Heart right ventricle (tissue), 16 donors: ENCODE data around the gene IL6. TPM values are rescaled to one million over a fixed set of nuclear protein-coding genes. Genes with fewer than 3 reads are reported as not detected.
"Not testable (repeated sequence)": the region's sequence is repeated elsewhere in the genome, so short reads cannot be mapped to it uniquely, and the experiment has no call there.

Source experiments
- ATAC-seq, 8 donors: fragments of 200-7000 bp; cut with Tn5 transposase; one replicate each; pipeline ENCODE4 v1.9.1; 2020; ENCODE audit warnings: mild to moderate bottlenecking in 8 of 8, moderate library complexity in 8 of 8, moderate number of reproducible peaks in 1 of 8
- DNase-seq, 2 donors: peaks; one replicate each; pipeline ENCODE4 v3.0.0-alpha.2; 2020
- H3K27ac ChIP-seq, 10 donors: fragments of 200-600 bp; sonication (generic) in 2 of 10; one replicate each; pipeline versions ENCODE4 v1.5.0 to v1.8.0; 2020 to 2022; ENCODE audit warnings: mild to moderate bottlenecking in 3 of 10
- H3K27me3 ChIP-seq, 7 donors: fragments of 200-600 bp; one replicate each; pipeline ENCODE4 v1.8.0; 2021 to 2022; ENCODE audit warnings: mild to moderate bottlenecking in 2 of 7
- H3K36me3 ChIP-seq, 9 donors: fragments of 200-600 bp; sonication (generic) in 1 of 9; one replicate each; pipeline versions ENCODE4 v1.5.0 to v1.8.0; 2020 to 2022; ENCODE audit warnings: mild to moderate bottlenecking in 2 of 9
- H3K4me1 ChIP-seq, 9 donors: fragments of 200-600 bp; sonication (generic) in 1 of 9; one replicate each; pipeline versions ENCODE4 v1.5.0 to v1.8.0; 2020 to 2022; ENCODE audit warnings: mild to moderate bottlenecking in 4 of 9
- H3K4me3 ChIP-seq, 10 donors: fragments of 200-600 bp; sonication (generic) in 2 of 10; one replicate each; pipeline versions ENCODE4 v1.5.0 to v1.8.0; 2020 to 2022; ENCODE audit warnings: mild to moderate bottlenecking in 7 of 10, moderate library complexity in 2 of 10
- H3K9me3 ChIP-seq, 11 donors: fragments of 200-600 bp in 10 of 11; sonication (generic) in 2 of 11; one replicate each; pipeline versions ENCODE4 v1.5.0 to v1.8.0; 2013 to 2022; ENCODE audit warnings: mild to moderate bottlenecking in 2 of 11, control low read depth in 1 of 11, moderate library complexity in 1 of 11
- WGBS, 2 donors: extraction: QIAGEN DNeasy Blood & Tissue Kit; methylation state at CpG; one replicate each; pipeline ENCODE4 v1.1.7; 2013; ENCODE audit warnings: inconsistent platforms in 1 of 2; 5-methylcytosine and 5-hydroxymethylcytosine counted together
- intact Hi-C, 10 donors: fragments of 100-400 bp; cut with DNase I; formaldehyde crosslinking; loops; one replicate each; pipeline versions ENCODE4 v1.11.1 to v1.14.2; 2022
- polyA plus RNA-seq, 2 donors: library from polyadenylated mRNA; stranded (reverse); fragments of 200-250 nt; gene quantifications; one replicate each; pipeline ENCODE4 v1.2.3, GENCODE V29; 2013
- total RNA-seq, 10 donors: library from RNA; stranded (reverse); fragmentation: NEBNext Ultra II Directional in 3 of 10; extraction: Animal tissue kit (Norgen Biotek cat#: 25700) in 3 of 10; gene quantifications; one replicate each; pipeline versions ENCODE4 v1.2.1 to v1.2.4, GENCODE V29; 2021 to 2023
- TF ChIP-seq, protein P1 (sequence below), 9 donors: fragments of 200-600 bp; sonication (generic) in 2 of 9; IDR thresholded peaks; one replicate each; pipeline versions ENCODE4 v1.5.0 to v1.8.0; 2021 to 2022; ENCODE audit warnings: antibody characterized with exemption in 9 of 9, mild to moderate bottlenecking in 5 of 9, moderate library complexity in 1 of 9
- donor health status: Arrhythmogenic right ventricular cardiomyopathy.
- donor health status: ischemic (EF 13 %, LVEDD 7.1; RV severe dilation, severe dysfunction).
- donor health status: healthy with polysubstance abuse.
- donor health status: DM: no; HTN: yes; CAD: no.
- donor health status: DM: no; HTN: no; CAD: no.
- donor health status: ischemic (EF 25% LVEDD 6.9; RV normal size, moderate dysfunction).
- donor health status: ischemic (EF 25% LVEDD 5.7; RV mildly dilated, moderate dysfunction).
- donor health status: healthy.
- donor health status: DM: yes; HTN: yes; CAD: no.
- donor health status: Ischemic cardiomyopathy.
- donor health status: ischemic (EF 35%, LVEDD 5.7; RV mildly dilated, moderate dysfunction).
- donor health status: nonischemic (EF 11% LVEDD 7.7; RV severe dilation, severe dysfunction).
- donor health status: DM: yes; HTN: yes; CAD: no.
- donor health status: PGD.
- donor health status: ischemic (EF 29% LVEDD 5.4; RV normal size, mild dysfunction).
- donor health status: nonischemic (EF 23%, LVEDD 6.1; RV moderate dilation, normal function).

IL6 gene
- total and polyA plus RNA-seq, 12 donors: 0.44 to 15.5 (median 3.3) TPM

- DNase-seq: no peak
- no peaks in the 10 kb centered on the region for H3K27me3 ChIP-seq
- peak in 1 of 8 donors; percentile 50 for ATAC-seq
- no peaks in the 10 kb centered on the region for H3K36me3 ChIP-seq
- H3K27ac ChIP-seq: peak overlapping the region in 1 of 10 donors; percentile 10
- WGBS, 2 donors: 50 to 70% methylated on average over 1 of the region's 1 CpG
- intact Hi-C loops: no loop called here
- TF ChIP-seq, protein P1, sequence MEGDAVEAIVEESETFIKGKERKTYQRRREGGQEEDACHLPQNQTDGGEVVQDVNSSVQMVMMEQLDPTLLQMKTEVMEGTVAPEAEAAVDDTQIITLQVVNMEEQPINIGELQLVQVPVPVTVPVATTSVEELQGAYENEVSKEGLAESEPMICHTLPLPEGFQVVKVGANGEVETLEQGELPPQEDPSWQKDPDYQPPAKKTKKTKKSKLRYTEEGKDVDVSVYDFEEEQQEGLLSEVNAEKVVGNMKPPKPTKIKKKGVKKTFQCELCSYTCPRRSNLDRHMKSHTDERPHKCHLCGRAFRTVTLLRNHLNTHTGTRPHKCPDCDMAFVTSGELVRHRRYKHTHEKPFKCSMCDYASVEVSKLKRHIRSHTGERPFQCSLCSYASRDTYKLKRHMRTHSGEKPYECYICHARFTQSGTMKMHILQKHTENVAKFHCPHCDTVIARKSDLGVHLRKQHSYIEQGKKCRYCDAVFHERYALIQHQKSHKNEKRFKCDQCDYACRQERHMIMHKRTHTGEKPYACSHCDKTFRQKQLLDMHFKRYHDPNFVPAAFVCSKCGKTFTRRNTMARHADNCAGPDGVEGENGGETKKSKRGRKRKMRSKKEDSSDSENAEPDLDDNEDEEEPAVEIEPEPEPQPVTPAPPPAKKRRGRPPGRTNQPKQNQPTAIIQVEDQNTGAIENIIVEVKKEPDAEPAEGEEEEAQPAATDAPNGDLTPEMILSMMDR (IDR thresholded peaks at IDR 0.05): no peak
- H3K4me1 ChIP-seq: peaks cover 0 to 43% (median 5%) of the 10 kb centered on the region in 9 donors
- no peaks in the 10 kb centered on the region for H3K9me3 ChIP-seq
- H3K4me3 ChIP-seq: no peak overlapping the region
These were observed 26.4 kb upstream of the IL6 start for GRCh38 chr7:22700559-22701002.

DNA sequence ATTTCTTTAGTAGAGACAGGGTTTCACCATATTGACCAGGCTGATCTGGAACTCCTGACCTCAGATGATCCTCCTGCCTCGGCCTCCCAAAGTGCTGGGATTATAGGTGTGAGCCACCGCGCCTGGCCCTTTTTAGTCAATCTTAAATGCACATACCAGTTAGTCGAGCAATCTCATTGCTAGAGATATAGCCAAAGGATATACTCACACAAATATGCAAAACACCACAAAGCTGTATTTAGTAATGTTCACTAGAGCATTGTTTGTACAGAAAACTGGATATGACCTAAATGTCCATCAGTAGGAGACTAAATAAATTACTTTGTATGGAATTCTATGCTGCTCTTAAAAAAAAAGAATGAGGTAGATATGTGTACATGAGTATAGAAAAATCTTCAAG lies 24.5 kb upstream of the IL6 start:
- H3K9me3 ChIP-seq: no peaks in the 10 kb centered on the region
- 87 to 91% methylated on average over 4 of the region's 4 CpGs for WGBS, 2 donors
- no peaks in the 10 kb centered on the region for H3K27me3 ChIP-seq
- TF ChIP-seq, protein P1 (IDR thresholded peaks at IDR 0.05): no peak
- no peak for ATAC-seq
- H3K36me3 ChIP-seq: no peaks in the 10 kb centered on the region
- no peak overlapping the region for H3K4me3 ChIP-seq
- no peak overlapping the region for H3K27ac ChIP-seq
- intact Hi-C loops: no loop called here
- H3K4me1 ChIP-seq: peaks cover 0 to 29% (median 5%) of the 10 kb centered on the region in 9 donors
- DNase-seq: no peak

- H3K4me1 ChIP-seq: peaks cover 0 to 22% (median under 1%) of the 10 kb centered on the region in 9 donors
- 85 to 86% methylated on average over 8 of the region's 10 CpGs for WGBS, 2 donors
- H3K4me3 ChIP-seq, H3K9me3 ChIP-seq, H3K27ac ChIP-seq, DNase-seq, ATAC-seq, H3K27me3 ChIP-seq, H3K36me3 ChIP-seq, intact Hi-C loops: not testable (repeated sequence)
These were observed 23.7 kb upstream of the IL6 start for GRCh38 chr7:22703107-22703855.

DNA sequence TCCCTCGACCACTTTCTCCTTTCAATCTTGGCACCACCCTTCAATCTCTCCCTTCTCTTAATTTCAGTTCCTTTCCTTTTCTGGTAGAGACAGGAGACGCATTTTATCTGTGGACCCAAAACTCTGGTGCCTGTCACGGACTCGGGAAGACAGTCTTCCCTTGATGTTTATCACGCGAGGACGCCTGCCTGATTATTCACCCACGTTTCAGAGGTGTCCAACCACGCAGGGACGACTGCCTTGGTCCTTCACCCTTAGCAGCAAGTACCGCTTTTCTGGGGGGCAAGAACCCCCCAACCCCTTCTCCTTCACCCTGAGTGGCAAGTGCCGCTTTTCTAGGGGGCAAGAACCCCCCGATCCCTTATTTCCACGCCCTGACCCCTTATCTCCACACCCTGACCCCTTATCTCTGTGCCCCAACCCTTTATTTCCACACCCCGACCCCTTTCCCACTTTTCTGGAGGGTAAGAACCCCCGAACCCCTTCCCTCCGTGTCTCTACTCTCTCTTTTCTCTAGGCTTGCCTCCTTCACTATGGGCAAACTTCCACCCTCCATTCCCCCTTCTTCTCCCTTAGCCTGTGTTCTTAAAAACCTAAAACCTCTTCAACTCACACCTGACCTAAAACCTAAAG lies 22.9 kb upstream of the IL6 start:
- H3K9me3 ChIP-seq, H3K27ac ChIP-seq, H3K27me3 ChIP-seq, ATAC-seq, H3K4me3 ChIP-seq, DNase-seq, intact Hi-C loops, H3K36me3 ChIP-seq: not testable (repeated sequence)
- WGBS, 2 donors: 83% methylated on average over 17 of the region's 17 CpGs
- peaks cover 0 to 14% (median 0%) of the 10 kb centered on the region in 9 donors for H3K4me1 ChIP-seq

DNA sequence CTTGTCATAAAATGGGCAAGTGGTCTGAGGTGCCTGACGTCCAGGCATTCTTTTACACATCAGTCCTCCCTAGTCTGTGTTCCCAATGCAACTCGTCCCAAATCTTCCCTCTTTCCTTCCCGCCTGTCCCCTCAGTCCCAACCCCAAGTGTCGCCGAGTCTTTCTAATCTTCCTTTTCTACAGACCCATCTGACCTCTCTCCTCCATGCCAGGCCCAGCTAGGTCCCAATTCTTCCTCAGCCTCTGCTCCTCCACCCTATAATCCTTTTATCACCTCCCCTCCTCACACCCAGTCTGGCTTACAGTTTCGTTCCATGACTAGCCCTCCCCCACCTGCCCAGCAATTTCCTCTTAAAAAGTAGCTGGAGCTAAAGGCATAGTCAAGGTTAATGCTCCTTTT lies 22.3 kb upstream of the IL6 start:
- intact Hi-C loops, H3K27me3 ChIP-seq, H3K9me3 ChIP-seq, H3K36me3 ChIP-seq, ATAC-seq, DNase-seq, H3K27ac ChIP-seq, H3K4me3 ChIP-seq: not testable (repeated sequence)
- 85 to 88% methylated on average over 6 of the region's 6 CpGs for WGBS, 2 donors
- peaks cover 0 to 12% (median 0%) of the 10 kb centered on the region in 9 donors for H3K4me1 ChIP-seq

DNA sequence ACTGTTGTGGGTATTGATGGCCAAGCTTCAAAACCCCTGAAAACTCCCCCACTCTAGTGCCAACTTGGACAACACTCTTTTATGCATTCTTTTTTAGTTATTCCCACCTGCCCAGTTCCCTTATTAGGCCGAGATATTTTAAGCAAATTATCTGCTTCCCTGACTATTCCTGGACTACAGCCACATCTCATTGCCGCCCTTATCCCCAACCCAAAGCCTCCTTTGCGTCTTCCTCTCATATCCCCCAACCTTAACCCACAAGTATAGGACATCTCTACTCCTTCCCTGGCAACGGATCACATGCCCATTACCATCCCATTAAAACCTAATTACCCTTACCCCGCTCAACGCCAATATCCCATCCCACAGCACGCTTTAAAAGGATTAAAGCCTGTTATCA lies 21.1 kb upstream of the IL6 start:
- H3K27me3 ChIP-seq, H3K27ac ChIP-seq, H3K36me3 ChIP-seq, H3K9me3 ChIP-seq, H3K4me1 ChIP-seq, intact Hi-C loops, H3K4me3 ChIP-seq, DNase-seq, ATAC-seq: not testable (repeated sequence)
- WGBS, 2 donors: 78 to 84% methylated on average over 7 of the region's 7 CpGs

DNA sequence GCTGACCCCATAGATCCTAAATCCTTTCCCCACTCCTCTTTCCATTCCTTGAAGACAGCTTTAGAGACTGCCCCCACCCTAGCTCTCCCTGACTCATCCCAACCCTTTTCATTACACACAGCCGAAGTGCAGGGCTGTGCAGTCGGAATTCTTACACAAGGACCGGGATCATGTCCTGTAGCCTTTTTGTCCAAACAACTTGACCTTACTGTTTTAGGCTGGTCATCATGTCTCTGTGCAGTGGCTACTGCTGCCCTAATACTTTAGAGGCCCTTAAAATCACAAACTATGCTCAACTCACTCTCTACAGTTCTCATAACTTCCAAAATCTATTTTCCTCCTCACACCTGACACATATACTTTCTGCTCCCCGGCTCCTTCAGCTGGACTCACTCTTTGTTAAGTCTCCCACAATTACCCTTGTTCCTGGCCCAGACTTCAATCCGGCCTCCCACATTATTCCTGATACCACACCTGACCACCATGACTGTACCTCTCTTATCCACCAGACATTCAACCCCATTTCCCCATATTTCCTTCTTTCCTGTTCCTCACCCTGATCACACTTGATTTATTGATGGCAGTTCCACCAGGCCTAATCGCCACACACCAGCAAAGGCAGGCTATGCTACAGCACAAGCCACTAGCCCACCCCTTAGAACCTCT lies 19.8 kb upstream of the IL6 start:
- H3K27me3 ChIP-seq, H3K9me3 ChIP-seq, H3K27ac ChIP-seq, H3K4me3 ChIP-seq, H3K4me1 ChIP-seq, intact Hi-C loops, H3K36me3 ChIP-seq, ATAC-seq, DNase-seq: not testable (repeated sequence)
- WGBS, 2 donors: 94 to 95% methylated on average over 5 of the region's 6 CpGs

DNA sequence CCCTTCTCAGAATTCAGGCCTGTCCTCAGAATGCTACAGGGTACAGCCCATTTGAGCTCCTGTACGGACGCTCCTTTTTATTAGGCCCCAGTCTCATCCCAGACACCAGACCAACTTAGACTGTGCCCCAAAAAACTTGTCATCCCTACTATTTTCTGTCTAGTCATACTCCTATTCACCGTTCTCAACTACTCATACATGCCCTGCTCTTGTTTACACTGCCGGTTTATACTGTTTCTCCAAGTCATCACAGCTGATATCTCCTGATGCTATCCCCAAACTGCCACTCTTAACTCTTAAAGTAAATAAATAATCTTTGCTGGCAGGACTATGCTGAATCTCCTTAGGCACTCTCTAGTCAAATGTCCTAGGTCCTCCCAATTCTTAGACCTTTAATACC lies 18.8 kb upstream of the IL6 start:
- 91 to 92% methylated on average over 2 to 4 of the region's 4 CpGs for WGBS, 2 donors
- H3K4me1 ChIP-seq, intact Hi-C loops, H3K4me3 ChIP-seq, ATAC-seq, H3K27me3 ChIP-seq, H3K9me3 ChIP-seq, H3K27ac ChIP-seq, DNase-seq, H3K36me3 ChIP-seq: not testable (repeated sequence)

DNA sequence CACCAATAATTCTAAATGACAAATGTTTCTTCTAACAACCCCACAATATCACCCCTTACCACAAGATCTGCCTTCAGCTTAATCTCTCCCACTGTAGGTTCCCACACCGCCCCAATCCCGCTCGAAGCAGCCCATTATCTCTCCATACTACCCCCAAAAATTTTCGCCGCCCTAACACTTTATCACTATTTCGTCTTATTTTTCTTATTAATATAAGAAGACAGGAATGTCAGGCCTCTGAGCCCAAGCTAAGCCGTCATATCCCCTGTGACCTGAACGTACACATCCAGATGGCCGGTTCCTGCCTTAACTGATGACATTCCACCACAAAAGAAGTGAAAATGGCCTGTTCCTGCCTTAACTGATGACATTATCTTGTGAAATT lies 18.3 kb upstream of the IL6 start:
- H3K27ac ChIP-seq, H3K4me1 ChIP-seq, H3K27me3 ChIP-seq, H3K4me3 ChIP-seq, H3K36me3 ChIP-seq, H3K9me3 ChIP-seq, intact Hi-C loops, DNase-seq, ATAC-seq: not testable (repeated sequence)
- 92 to 94% methylated on average over 9 of the region's 9 CpGs for WGBS, 2 donors
